ENCODE measurements around the gene CACNA2D1. TPM values are rescaled to one million over a fixed set of nuclear protein-coding genes. Genes with fewer than 3 reads are reported as not detected.

Gene CACNA2D1
- total RNA-seq, 2 experiments from 2014 or later: not detected

- no peaks in the 10 kb centered on the region for H3K27me3 Mint-ChIP-seq
- H3K9me3 Mint-ChIP-seq: peaks cover under 1% of the 10 kb centered on the region
- no peak overlapping the region for H3K27ac Mint-ChIP-seq
- no peak overlapping the region for H3K4me3 Mint-ChIP-seq
- H3K36me3 Mint-ChIP-seq (ENCODE audit: low read depth): no peaks in the 10 kb centered on the region
- H3K4me1 Mint-ChIP-seq (ENCODE audit: low read depth): no peaks in the 10 kb centered on the region
- peak; percentile 20 for ATAC-seq
- CTCF ChIA-PET: no interaction called here
- TF ChIP-seq CTCF (IDR thresholded peaks at IDR 0.05): no peak
- no peak for DNase-seq
- POLR2A ChIA-PET: no interaction called here
- intact Hi-C loops (cut with micrococcal nuclease): no loop called here
Observed at GRCh38 chr7:81924494-81924893, 519.1 kb downstream of the CACNA2D1 start.

- no peak for TF ChIP-seq CTCF (IDR thresholded peaks at IDR 0.05)
- CTCF ChIA-PET: no interaction called here
Observed at GRCh38 chr7:81919494-81919893, 524.1 kb downstream of the CACNA2D1 start.

GRCh38 chr7:81908220-81908619 is 535.4 kb downstream of the CACNA2D1 start:
- H3K27me3 Mint-ChIP-seq: no peaks in the 10 kb centered on the region
- intact Hi-C loops (cut with micrococcal nuclease): no loop called here
- POLR2A ChIA-PET: no interaction called here
- no peaks in the 10 kb centered on the region for H3K9me3 Mint-ChIP-seq
- no peak for ATAC-seq
- CTCF ChIA-PET: no interaction called here
- DNase-seq: no peak
- no peak overlapping the region for H3K27ac Mint-ChIP-seq
- no peak for TF ChIP-seq CTCF (IDR thresholded peaks at IDR 0.05)
- H3K4me1 Mint-ChIP-seq (ENCODE audit: low read depth): no peaks in the 10 kb centered on the region
- no peaks in the 10 kb centered on the region for H3K36me3 Mint-ChIP-seq (ENCODE audit: low read depth)
- no peak overlapping the region for H3K4me3 Mint-ChIP-seq

More at GRCh38 chr7:81919494-81919893, 524.1 kb downstream of the CACNA2D1 start:
- DNase-seq (no peak), ATAC-seq (no peak)
- Mint-ChIP-seq H3K36me3 (ENCODE audit: low read depth) (no peaks in the 10 kb centered on the region), H3K27ac (no peak overlapping the region), H3K27me3 (no peaks in the 10 kb centered on the region), H3K4me1 (ENCODE audit: low read depth) (no peaks in the 10 kb centered on the region), H3K4me3 (no peak overlapping the region), H3K9me3 (peaks cover 16% of the 10 kb centered on the region)
- POLR2A ChIA-PET: no interaction called here
- intact Hi-C loops (cut with micrococcal nuclease): no loop called here

- CTCF ChIA-PET: no interaction called here
- ATAC-seq: no peak
Observed at GRCh38 chr7:81903115-81903514, 540.5 kb downstream of the CACNA2D1 start.

GRCh38 chr7:81902536-81902935 is 541.0 kb downstream of the CACNA2D1 start:
- Mint-ChIP-seq H3K4me1 (ENCODE audit: low read depth) (no peaks in the 10 kb centered on the region), H3K27me3 (no peaks in the 10 kb centered on the region), H3K36me3 (ENCODE audit: low read depth) (no peaks in the 10 kb centered on the region), H3K4me3 (no peak overlapping the region), H3K9me3 (peaks cover 5% of the 10 kb centered on the region), H3K27ac (no peak overlapping the region)
- intact Hi-C loops (cut with micrococcal nuclease): no loop called here
- ChIA-PET POLR2A (interaction anchor here (0.7 kb wide), 1 partner anchor 50 kb away, joined by 3 read pairs; no protein-coding TSS in a partner anchor), CTCF (no interaction called here)
- no peak for TF ChIP-seq CTCF (IDR thresholded peaks at IDR 0.05)
- no peak for DNase-seq
- ATAC-seq: no peak

More at GRCh38 chr7:81903115-81903514, 540.5 kb downstream of the CACNA2D1 start:
- H3K27ac Mint-ChIP-seq: no peak overlapping the region
- intact Hi-C loops (cut with micrococcal nuclease): no loop called here
- no peaks in the 10 kb centered on the region for H3K36me3 Mint-ChIP-seq (ENCODE audit: low read depth)
- H3K4me1 Mint-ChIP-seq (ENCODE audit: low read depth): no peaks in the 10 kb centered on the region
- no peak overlapping the region for H3K4me3 Mint-ChIP-seq
- peaks cover 5% of the 10 kb centered on the region for H3K9me3 Mint-ChIP-seq
- no peak for DNase-seq
- no peak for TF ChIP-seq CTCF (IDR thresholded peaks at IDR 0.05)
- POLR2A ChIA-PET: no interaction called here
- H3K27me3 Mint-ChIP-seq: no peaks in the 10 kb centered on the region
